Activated CD8-positive, alpha-beta memory T cell treated with anti-CD3 and anti-CD28 coated beads, Interleukin-2, amount 10 ng/mL, durations not matched to agents 7 days and 5 days (primary cell): Measurements from ENCODE around the gene PLXNB2. TPM values are rescaled to one million over a fixed set of nuclear protein-coding genes. Genes with fewer than 3 reads are reported as not detected.
A peak's percentile ranks its signal among the peaks of the same experiment; 100 is the strongest.

Experiments used
- ATAC-seq: fragments of 150-1000 bp; cut with Tn5 transposase; one replicate; pipeline ENCODE4 v1.10.0; 2021; ENCODE audit warnings: moderate library complexity
- CTCF ChIA-PET: fragments of 350-600 bp; sonication (Branson Sonifier 250); formaldehyde crosslinking; loops from one replicate; lab custom pipeline; 2021; ENCODE audit warnings: antibody characterized with exemption; lab: Charles Lee
- DNase-seq: peaks from one replicate; pipeline ENCODE4 v3.0.0-alpha.2; 2020
- H3K27ac Mint-ChIP-seq: one replicate; pipeline ENCODE4 v1.8.0; 2021; ENCODE audit warnings: mild to moderate bottlenecking, mixed read lengths
- H3K27me3 Mint-ChIP-seq: one replicate; pipeline ENCODE4 v1.8.0; 2021; ENCODE audit warnings: mixed read lengths
- H3K36me3 Mint-ChIP-seq: one replicate; pipeline ENCODE4 v1.8.0; 2021; ENCODE audit warnings: mild to moderate bottlenecking, mixed read lengths
- H3K4me1 Mint-ChIP-seq: one replicate; pipeline ENCODE4 v1.8.0; 2021; ENCODE audit warnings: mixed read lengths
- H3K4me3 Mint-ChIP-seq: one replicate; pipeline ENCODE4 v1.8.0; 2021; ENCODE audit warnings: mild to moderate bottlenecking, moderate library complexity, mixed read lengths
- H3K9me3 Mint-ChIP-seq: one replicate; pipeline ENCODE4 v1.8.0; 2022; ENCODE audit warnings: low read depth, mixed read lengths
- total RNA-seq, 2 experiments: library from RNA; stranded (reverse); gene quantifications; one replicate each; pipeline ENCODE4 v1.2.3, GENCODE V29; 2021

Gene PLXNB2
- total RNA-seq, 2 experiments from 2014 or later = 23.4 to 26.6 TPM

DNA sequence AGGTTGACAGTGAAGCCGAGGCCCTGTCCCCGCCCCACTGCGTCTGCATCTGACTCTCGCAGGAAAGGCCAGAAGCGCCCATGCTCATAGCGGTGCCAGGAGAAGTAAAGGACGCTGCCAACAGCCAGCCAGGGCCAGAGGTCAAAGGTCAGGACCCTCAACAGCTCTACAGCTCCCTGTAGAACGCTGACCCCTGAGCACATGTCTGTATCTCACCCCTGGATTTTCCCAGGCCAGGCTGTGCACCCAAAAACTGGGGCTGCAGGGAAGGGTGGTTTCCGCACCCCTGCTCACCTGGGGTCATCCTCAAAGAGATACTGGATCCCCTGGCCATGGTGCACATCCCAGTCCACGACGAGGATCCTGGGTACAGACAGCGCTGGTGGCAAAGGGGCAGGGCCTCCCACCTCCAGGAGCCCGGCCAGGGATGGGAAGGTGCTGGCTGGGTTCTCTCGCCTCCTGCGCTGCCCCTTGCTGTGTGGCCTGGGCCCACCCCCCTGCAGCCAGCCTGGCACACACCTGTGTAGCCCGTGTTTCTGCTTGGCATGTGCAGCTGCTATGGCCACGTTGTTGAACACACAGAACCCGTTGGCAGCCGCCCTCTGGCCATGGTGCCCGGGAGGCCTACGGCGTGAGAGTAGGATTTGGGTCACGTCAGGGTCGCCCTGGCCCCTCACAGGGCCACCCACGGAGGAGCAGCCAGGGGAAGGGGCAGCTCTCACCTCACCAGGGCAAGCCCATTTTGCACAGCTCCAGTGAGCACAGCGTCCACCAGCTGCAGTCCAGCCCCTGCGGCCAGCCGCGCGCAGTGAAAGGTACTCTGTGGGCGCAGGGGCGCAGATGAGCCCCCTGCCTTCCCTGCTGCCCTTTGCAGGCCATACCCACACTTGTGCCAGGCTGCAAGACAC, 57.9 kb downstream of the PLXNB2 start:
- H3K9me3 Mint-ChIP-seq = no peaks in the 10 kb centered on the region
- peaks cover 10% of the 10 kb centered on the region for H3K36me3 Mint-ChIP-seq
- ATAC-seq (no peak), DNase-seq (no peak)
- peak overlapping the region; percentile 85 for H3K27ac Mint-ChIP-seq
- H3K4me1 Mint-ChIP-seq = peaks cover 30% of the 10 kb centered on the region
- CTCF ChIA-PET = interaction anchor here (1.6 to 3.3 kb wide), 7 partner anchors 11 to 371 kb away, joined by 5 to 20 read pairs (median 13); partner anchors contain the start of genes DENND6B and SCO2
- peak overlapping the region; percentile 84 for H3K4me3 Mint-ChIP-seq
- no peaks in the 10 kb centered on the region for H3K27me3 Mint-ChIP-seq

DNA sequence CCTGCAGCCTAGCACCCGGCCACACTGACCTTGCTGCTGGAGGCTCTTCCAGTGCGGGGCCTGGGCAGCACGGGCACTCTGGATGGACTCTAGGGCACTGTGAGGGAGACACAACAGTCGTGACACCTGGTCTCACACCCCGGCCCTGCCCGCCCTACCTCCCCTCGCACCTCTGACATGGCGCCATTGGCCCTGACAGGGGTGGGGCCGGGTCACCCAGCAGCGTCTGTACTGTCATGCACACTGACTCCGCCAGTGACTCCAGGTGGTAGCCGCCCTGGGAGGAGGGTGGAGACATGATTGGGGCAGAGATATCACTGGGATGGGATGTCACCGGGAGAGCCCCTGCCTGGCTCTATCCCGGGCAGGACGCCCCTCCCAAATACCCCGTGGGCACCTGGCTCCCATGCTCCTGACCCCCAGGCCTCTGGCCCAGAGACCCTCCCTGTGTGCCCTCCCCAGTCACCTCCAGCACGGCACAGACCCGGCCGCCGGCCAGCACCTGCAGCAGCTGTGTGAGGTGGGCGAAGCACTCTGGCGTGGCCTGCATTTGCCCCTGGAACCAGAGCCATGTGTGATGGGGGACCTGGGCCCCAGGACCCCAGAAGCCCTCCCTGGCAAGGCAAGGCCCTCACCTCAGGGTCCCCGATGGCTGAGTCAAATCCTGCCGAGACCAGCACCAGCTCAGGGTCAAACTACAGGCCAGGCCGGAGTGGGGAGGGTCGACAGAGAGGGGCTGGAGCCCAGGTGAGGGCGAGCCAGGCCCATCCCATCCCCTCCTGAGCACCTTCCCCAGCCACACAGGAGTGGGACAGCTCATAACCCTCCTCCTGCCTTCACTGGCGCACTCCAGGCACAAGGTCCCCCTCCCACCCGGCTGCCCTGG, 59.0 kb downstream of the PLXNB2 start:
- Mint-ChIP-seq H3K4me3 (no peak overlapping the region), H3K27me3 (no peaks in the 10 kb centered on the region), H3K27ac (peak overlapping the region; percentile 71), H3K4me1 (peaks cover 35% of the 10 kb centered on the region), H3K36me3 (peaks cover 10% of the 10 kb centered on the region), H3K9me3 (no peaks in the 10 kb centered on the region)
- DNase-seq (no peak), ATAC-seq (no peak)
- CTCF ChIA-PET = interaction anchor here (1.2 to 1.6 kb wide), 2 partner anchors 8 to 277 kb away, joined by 3 read pairs; partner anchors contain the start of gene SCO2

- peaks cover 10% of the 10 kb centered on the region for H3K36me3 Mint-ChIP-seq
- DNase-seq (peak; percentile 88), ATAC-seq (peak; percentile 11)
- no peaks in the 10 kb centered on the region for H3K9me3 Mint-ChIP-seq
- CTCF ChIA-PET = interaction anchor here (1.2 to 1.6 kb wide), 2 partner anchors 8 to 278 kb away, joined by 3 read pairs; partner anchors contain the start of gene SCO2
- peaks cover 37% of the 10 kb centered on the region for H3K4me1 Mint-ChIP-seq
- no peaks in the 10 kb centered on the region for H3K27me3 Mint-ChIP-seq
- H3K4me3 Mint-ChIP-seq = no peak overlapping the region
- H3K27ac Mint-ChIP-seq = peak overlapping the region; percentile 71
Measured at GRCh38 chr22:50247748-50248147, 59.7 kb downstream of the PLXNB2 start.

GRCh38 chr22:50246242-50247175, 60.9 kb downstream of the PLXNB2 start:
- ATAC-seq = no peak
- H3K4me3 Mint-ChIP-seq = peak overlapping the region; percentile 90
- peaks cover 49% of the 10 kb centered on the region for H3K4me1 Mint-ChIP-seq
- peaks cover 10% of the 10 kb centered on the region for H3K36me3 Mint-ChIP-seq
- H3K27ac Mint-ChIP-seq = peak overlapping the region; percentile 67
- H3K9me3 Mint-ChIP-seq = no peaks in the 10 kb centered on the region
- CTCF ChIA-PET = interaction anchor here (1.6 kb wide), 2 partner anchors 10 to 119 kb away, joined by 3 read pairs; no protein-coding TSS in a partner anchor
- H3K27me3 Mint-ChIP-seq = no peaks in the 10 kb centered on the region
- no peak for DNase-seq

DNA sequence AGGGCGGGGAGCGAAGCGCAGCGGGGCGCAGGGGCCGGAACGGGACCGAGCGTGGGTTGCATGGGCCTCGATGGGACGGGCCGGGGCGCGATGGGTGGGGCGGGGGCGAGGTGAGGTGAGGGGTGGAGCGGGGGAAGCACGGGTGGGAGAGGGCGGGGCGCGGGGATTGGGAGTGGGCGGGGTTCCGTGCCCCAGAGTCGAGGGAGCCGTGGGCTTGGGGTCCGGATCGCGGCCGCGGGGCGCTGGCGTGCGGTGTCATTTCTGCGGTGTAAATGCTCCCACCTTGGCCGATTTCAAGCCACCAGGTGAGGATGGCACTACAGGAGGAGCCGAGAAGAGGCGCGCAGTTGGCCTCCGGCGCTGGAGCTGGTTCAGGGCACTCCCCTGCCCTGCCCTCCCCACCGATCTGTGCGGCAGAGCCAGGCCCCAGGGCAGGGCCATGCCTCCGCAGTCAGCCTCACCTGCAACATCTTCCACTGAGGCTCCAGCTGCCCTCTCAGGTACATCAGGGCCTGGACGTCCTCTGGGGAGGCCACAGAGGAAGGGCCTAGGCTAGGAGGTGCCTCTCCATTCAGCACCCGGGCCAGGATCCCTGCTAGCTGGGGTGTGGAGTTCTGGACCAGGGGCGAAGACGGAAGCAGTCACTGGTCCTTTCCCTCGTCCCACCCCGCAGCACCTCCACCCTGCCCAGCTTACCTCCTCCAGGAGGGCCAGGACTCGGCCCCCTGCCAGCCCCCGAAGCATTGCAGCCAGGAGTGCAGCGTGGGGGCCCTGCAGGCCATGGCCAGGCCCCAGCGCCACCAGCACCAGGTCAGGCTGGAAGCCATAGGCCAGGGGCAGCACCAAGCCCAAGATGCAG, 62.0 kb downstream of the PLXNB2 start:
- Mint-ChIP-seq H3K4me3 (peak overlapping the region; percentile 90), H3K9me3 (no peaks in the 10 kb centered on the region), H3K4me1 (peaks cover 53% of the 10 kb centered on the region), H3K27me3 (no peaks in the 10 kb centered on the region), H3K36me3 (peaks cover 10% of the 10 kb centered on the region), H3K27ac (peak overlapping the region; percentile 99)
- ATAC-seq (peak; percentile 4), DNase-seq (no peak)
- CTCF ChIA-PET = interaction anchor here (1.6 to 3.8 kb wide), 2 partner anchors 96 to 121 kb away, joined by 3 to 22 read pairs; no protein-coding TSS in a partner anchor

DNA sequence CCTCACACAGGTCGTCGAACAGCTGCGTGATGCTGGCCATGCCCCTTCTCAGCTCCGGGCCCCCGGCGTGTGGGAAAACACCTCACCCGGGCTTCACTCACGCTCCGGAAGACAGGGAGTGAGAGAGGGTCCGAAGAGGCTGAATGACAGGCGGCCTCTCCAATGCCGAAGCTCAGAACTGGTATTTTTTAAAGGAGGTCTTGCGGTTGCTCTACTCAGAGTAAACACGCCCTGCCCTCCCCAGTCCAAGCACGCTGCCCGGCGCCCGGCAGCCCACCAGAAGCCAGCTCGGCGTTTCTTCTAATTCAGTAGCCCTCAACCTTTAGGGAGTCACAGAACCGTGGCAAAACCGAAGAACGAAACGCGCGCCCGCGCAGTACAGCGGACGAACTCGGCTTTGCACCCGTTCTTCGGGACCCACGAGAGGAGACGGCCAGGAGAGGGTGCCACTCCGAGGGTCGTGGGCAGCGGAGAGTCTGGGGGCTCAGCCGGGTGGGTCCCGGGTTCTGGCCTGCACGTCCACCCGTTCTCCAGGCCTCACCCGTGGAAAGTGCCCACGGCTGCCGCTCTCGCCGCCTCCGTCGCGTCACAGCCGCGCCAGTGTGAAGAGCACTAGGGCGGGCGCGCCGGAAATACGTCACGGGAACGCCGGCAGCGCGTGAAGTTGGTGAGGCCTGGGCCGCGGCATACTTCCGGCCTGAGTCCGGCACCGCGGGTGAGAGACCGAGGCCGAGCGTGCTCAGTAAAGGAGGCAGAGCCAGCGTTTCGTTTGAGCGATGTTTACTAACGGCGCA, 62.8 kb downstream of the PLXNB2 start, which contains the start of gene TUBGCP6:
TSS of gene TUBGCP6 (minus strand) at position 604 of the 794 bp plus-strand sequence. CDS start at position 40, 564 bp downstream.
- DNase-seq (peak; percentile 95), ATAC-seq (peak; percentile 84)
- Mint-ChIP-seq H3K9me3 (no peaks in the 10 kb centered on the region), H3K36me3 (peaks cover 14% of the 10 kb centered on the region), H3K27ac (peak within 1 kb of the TSS; percentile 99), H3K27me3 (no peaks in the 10 kb centered on the region), H3K4me1 (peaks cover 46% of the 10 kb centered on the region), H3K4me3 (peak within 1 kb of the TSS; percentile 90)
- CTCF ChIA-PET = interaction anchor here (0.8 to 3.8 kb wide), 16 partner anchors 8 to 330 kb away, joined by 3 to 22 read pairs (median 3); partner anchors contain the start of genes DENND6B and SCO2

DNA sequence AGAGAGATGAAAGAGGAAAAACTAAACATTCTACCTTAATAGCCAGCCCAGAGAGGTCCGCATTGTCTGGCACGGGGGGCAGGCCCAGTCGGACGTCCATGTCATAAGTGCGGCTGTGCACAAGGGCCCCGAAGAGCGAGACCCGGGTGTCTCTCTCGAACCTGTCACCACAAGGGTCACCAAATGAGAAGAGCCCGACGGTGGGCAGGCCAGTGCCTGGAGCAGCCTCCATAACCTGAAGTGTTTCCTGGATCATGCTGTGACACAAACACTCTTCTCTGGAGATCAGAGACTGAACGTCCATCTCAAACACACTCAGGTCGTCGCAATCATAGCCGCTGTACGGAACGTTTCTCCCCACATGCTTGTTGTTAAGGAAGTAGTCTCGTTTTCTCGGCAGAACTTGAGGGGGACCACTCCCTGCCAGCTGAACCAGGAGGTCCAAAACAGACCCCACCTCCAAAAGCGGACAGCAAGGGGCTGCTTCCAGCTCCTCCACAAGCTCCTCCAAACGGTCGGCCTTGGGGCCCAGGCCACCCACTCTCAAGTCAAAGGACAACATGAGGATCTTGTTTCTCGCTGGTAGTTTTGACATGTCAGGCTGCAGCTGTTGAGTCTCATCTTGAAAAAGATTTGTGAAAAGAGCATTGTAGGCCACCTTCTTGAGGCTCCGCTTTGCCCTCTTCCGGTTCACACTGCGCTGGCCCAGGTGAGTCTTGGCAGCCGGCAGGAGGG, 63.6 kb downstream of the PLXNB2 start:
- peaks cover 14% of the 10 kb centered on the region for H3K36me3 Mint-ChIP-seq
- CTCF ChIA-PET = interaction anchor here (0.5 to 3.8 kb wide), 17 partner anchors 9 to 329 kb away, joined by 3 to 22 read pairs (median 3); partner anchors contain the start of genes DENND6B and SCO2
- ATAC-seq (no peak), DNase-seq (no peak)
- H3K4me1 Mint-ChIP-seq = peaks cover 47% of the 10 kb centered on the region
- H3K4me3 Mint-ChIP-seq = peak overlapping the region; percentile 90
- H3K27ac Mint-ChIP-seq = peak overlapping the region; percentile 99
- no peaks in the 10 kb centered on the region for H3K9me3 Mint-ChIP-seq
- H3K27me3 Mint-ChIP-seq = no peaks in the 10 kb centered on the region

GRCh38 chr22:50242406-50242949, 65.0 kb downstream of the PLXNB2 start:
- H3K27me3 Mint-ChIP-seq = no peaks in the 10 kb centered on the region
- ATAC-seq (no peak), DNase-seq (no peak)
- CTCF ChIA-PET = interaction anchor here (0.7 to 3.8 kb wide), 13 partner anchors 9 to 449 kb away, joined by 3 to 22 read pairs (median 4); partner anchors contain the start of gene HDAC10
- peak overlapping the region; percentile 99 for H3K27ac Mint-ChIP-seq
- peaks cover 41% of the 10 kb centered on the region for H3K4me1 Mint-ChIP-seq
- peaks cover 14% of the 10 kb centered on the region for H3K36me3 Mint-ChIP-seq
- H3K4me3 Mint-ChIP-seq = peak overlapping the region; percentile 90
- H3K9me3 Mint-ChIP-seq = no peaks in the 10 kb centered on the region

DNA sequence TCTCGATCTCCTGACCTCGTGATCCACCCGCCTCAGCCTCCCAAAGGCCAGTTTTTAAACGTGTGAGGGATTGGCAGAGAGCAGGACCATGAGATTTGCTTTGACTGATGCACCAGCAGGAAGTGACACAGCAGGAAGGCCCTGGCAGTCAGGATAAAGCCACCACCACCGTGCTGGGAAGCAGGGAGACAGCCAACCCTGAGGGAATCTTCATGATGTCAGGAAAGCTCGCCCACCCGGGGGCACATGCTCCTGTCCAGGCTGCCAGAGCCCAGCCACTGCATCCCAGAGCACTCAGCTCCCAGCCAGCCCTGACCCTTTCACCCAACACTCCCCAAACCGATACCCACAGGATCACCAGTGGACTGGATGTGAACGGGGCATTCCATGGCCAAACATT, 68.7 kb downstream of the PLXNB2 start:
- Mint-ChIP-seq H3K27ac (no peak overlapping the region), H3K27me3 (no peaks in the 10 kb centered on the region), H3K4me1 (peaks cover 35% of the 10 kb centered on the region), H3K4me3 (no peak overlapping the region), H3K9me3 (peaks cover 3% of the 10 kb centered on the region), H3K36me3 (peaks cover 22% of the 10 kb centered on the region)
- no peak for DNase-seq
- no peak for ATAC-seq
- CTCF ChIA-PET = interaction anchor here (1.5 to 3.5 kb wide), 3 partner anchors 13 to 90 kb away, joined by 3 to 13 read pairs (median 5); partner anchors contain the start of gene HDAC10
